HG03442 (cell line): Measurements from ENCODE around the gene FSTL4.

Experiments used
- ATAC-seq: cut with Tn5 transposase; IDR thresholded peaks from one replicate; pipeline ENCODE4 v1.9.1; 2021; ENCODE audit warnings: mild to moderate bottlenecking, moderate library complexity; ENCODE audit not compliant: unreplicated experiment

Gene FSTL4

DNA sequence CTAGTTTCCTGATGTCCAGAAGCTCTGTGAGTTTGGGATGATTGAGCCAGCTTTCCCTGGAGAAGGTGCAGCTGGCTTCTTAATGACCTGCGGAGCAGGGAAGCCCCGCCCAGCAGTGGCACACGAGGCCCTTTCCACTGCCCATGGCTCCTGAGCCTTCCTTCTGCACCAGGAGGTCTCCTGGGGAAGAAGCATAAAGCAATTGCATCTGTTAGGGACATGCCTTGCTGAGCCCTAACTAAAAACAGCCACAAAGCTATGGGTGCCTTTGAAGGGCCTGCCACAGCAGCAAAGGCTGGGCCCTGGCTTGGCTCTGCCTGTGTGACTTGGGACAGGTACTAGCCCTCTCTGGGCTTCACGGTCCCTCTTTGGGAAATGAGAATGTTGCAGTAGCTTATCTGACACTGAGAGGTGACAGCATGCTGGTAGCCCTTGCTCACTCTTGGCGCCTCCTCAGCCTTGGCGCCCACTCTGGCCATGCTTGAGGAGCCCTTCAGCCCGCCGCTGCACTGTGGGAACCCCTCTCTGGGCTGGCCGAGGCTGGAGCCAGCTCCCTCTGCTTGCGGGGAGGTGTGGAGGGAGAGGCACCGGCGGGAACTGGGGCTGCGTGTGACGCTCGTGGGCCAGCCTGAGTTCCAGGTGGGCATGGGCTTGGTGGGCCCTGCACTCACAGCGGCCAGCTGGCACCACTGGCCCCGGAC lies 218.4 kb downstream of the FSTL4 start:
- ATAC-seq, result no peak

DNA sequence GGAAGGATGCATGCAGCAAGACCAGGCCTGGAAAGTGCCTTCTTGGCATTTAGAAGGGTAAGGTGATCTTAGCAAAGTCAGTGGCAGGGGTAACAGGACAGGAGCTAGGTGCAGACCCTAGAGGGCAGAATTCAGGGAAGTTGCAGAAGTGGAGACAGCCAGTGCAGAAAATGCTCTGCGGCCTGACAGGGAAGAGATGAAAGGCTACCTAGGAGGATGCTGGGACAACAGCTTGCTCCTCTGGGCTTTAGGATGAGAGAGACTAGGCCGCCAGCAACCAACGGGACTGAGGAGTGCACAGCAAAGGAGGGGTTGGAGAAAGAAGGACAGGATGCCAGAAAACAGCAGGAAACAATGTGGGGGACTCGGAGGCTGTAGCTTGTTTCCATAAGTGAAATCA lies 219.9 kb downstream of the FSTL4 start:
- no peak for ATAC-seq

DNA sequence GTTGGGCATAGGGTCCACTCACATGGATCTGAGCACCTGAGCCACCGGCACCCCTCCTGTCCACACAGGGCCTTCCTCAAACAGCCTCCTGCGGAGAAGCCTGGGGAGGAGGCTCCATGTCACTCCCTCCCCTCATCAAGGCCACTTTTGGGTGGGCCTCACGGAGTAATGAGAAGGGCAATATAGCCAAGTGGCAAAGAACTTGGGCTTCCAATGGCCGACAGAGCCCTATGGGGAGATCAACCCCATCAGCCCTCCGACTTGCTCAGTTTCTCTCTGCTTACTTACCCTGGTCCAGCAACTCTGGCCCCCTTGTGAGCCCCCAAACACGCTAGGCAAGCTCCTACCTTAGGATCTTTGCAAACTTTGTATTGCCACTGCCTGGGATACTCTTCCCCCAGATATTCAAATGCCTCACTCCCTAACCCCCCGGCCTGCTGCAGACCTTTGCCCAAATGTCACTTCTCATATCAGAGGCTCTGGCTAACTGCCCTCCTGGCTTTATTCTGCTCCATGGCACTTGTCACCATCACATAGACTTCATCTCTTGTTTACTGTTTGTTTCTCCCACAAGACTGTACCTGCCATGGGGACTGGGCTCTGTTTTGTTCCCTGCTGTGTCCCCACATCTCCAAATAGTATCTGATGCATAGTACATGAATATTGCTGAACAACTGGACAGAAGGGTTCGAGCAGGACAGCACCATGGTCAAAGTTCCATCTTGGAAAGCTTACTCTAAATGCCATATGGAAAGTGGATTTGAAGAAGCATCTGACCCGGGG lies 220.8 kb downstream of the FSTL4 start:
- no peak for ATAC-seq

DNA sequence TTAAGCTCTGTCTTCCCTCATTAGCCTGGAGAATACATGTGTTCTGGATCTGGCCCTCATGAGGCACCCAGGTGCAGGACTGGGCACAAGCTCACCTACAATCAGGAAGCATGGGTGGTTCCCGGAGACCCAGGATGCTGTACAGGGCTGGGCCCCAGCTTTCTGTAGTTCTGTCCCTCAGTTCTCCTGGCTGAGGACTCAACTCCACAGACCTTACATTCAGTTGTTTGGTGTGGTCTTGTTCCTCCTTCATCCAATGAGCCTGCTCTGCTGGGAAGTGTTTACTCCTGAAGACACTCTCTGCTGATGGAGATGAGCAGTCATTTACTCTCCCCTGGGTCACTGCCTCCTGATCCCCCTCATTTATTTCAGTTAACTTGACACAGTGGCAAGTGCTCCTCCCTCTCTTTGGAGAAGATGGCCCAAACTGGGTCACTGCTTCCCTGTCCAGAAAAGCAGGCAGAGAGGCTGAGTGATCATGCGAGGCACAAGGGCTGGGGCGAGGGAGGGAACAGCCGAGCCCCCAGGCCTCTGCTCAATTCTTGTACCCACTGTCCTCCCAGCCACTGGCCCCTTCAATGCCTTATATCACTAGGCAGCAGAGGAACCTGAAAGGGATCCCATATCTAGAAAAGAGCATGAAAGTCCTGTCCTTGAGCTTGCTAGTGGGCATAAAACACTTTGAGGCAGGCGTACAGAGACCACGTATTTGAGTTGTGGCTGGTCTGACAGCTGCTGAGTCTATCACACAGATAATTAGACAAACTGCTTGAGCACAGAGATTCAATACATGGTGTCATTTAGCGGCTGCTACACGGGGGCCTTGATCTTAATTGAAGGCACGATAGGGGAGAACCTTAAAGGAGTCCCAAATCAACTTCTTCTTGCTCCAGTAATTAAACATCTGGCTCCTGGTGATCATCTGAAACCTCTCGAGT lies 221.7 kb downstream of the FSTL4 start:
- ATAC-seq, result no peak

DNA sequence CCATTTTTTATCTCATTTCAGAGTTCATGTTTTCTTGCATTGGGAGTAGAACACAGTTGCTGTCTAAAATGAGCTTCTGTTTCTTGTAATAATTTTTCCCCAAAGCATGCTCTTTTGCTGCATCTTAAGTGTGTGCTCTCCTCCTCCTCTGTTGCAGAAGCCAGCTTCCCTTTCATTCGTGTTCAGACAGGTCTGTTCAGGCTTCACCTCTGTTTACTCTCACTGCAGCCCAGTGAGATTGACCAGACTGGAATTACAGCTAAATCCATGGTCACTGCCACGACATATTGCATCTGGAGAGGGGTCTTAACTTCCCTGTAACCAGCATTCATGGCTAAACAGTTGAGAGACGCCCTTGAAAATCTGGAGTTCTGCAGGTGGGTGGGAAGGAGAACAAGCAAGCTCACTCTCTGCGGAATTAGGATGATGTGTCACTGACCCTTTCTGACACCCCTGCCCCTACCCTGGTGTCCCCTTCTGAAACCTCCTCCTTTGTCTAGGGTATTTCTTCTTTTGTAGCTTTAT lies 223.2 kb downstream of the FSTL4 start:
- ATAC-seq, result no peak

DNA sequence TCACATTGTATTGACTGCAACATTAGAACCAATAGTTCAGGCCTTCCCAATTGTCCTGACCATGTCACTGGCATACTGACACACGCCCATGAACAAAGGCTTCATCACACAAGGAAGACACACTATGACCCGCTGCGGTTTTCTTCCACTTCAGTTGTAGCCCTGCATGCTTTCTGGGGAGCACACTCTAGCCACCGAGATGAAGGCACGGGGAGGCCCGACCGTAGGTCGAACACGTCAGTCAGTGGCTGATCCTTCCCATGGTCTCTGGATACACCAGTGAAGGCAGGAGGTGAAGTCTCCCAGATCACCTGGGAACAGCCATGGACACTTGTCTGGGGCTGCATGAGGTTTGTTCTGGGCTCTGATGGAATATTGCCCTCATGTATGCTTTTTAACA lies 224.7 kb downstream of the FSTL4 start:
- ATAC-seq, result no peak

DNA sequence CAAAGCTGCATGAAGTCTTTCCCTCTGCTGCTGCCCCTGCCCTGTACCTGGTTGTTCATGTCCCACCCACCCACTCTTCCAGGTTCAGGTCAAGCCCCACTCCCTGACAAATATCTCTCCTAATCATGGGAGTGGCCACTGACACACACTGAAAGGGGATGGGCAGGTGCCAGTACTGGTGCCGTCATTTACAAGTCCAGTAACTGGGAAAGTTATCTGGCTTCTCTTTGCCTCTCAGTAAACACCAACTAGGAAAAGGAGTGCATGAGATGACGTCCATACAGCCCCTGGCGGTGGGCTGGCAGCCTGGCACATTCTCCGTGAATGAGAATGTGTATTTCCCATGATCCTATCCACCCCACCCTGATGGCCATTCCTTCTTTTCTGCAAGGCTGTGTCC lies 225.2 kb downstream of the FSTL4 start:
- no peak for ATAC-seq

DNA sequence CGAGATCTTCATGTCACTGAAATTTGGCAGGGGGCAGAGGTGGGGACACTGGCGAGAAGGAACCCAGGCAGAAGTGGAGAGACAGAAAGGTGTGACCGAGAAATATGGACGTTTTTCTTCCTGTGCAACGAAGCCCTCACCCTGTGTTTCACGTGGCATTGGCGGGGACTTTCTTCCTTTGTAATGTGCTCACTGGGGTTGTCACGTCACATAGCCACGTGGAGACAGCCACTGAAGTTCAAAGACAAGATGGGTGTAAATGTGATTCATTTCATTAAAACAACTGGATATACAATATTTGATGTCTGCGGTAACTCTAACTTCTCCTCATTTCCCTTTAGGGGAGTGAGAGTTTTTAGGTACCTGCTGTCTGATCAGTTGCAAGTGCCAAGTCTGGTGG lies 225.7 kb downstream of the FSTL4 start:
- no peak for ATAC-seq

DNA sequence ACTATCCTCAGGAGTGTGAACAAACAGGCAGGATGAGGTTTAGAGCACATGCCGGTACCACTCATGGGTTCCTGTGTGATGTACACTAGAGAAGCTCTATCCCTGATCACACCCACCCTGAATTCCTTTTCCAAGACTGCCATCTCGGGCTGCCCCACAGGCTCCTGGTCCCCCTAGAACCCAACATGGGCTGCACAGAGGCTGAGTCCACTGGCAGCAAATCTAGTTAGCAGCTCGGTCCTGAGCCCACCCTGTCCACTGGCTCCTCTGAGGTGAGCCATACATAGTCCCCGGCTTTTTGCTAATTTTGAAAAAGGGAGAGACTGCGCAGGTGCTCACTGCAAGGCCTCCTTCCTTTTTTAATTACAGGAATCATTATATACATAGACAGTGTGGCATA lies 227.0 kb downstream of the FSTL4 start:
- ATAC-seq, result no peak

DNA sequence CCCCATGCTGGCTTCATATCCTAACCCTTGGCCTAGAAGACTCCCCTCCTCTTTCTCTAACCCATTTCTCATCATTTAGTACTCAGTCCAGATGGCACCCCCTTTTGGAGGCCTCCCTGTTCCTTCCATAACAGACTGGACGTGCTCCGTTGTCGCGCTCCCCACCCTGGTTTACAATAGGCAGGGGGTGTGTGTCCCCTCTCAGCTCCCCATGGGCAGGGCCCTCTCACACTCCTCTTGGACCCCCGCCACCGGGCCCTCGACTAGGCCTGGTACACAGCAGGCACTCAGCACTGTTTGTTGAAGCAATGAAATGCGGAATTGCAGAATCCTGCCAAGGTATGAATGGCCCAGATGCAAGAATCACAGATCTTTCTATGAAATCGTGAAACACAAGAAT lies 227.4 kb downstream of the FSTL4 start:
- no peak for ATAC-seq

DNA sequence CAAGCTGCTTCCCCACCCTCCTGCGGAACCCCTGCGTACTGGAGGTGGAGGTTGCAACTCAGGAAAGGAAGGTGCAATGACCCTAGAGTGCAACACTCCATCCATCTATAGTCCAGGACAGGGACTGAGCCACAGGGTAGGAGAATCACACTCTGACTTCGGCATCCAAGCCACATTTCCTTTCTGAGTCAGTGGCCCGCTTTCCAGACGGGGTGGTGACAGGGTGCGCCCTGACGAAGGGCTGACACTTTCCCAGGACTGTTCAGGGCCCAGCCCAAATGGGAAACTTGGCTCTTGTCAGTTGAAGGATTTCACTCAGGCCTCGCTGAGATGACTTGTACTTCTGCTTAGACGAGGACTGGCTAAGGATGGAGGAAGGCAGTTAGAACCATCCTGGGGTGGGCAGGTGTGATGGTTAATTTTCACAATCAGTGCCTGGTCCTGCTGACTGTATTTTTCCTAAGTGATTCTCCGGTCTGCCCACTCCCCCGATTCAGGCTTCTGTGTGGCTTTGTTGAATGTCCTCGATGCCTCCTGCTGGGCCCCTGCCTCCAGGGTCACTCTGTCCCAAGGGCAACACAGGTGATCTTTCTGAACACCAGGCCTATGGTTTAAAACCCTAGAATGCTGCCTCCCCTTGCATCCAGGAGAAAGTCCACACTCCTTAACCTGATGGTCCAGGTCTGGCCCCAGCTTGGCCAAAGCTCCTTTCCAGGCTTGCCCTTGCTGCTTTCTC lies 228.1 kb downstream of the FSTL4 start:
- ATAC-seq, result no peak

DNA sequence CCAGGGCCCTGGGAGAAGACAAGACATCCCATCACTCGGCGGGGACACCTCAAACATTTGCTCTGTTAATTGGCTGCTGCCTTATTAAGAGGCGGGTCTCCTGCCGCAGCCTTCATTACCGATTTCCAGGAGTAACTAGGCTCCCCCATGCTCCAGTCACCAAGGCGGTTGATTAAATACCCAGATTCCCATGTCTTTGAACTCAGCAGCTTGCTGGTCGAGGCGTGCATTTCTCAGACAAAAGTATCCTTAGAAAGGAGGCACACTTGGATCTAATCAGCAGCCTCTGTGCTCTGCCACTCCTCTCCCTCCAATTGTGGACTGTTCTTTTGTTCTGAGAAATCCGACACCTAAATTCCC lies 228.8 kb downstream of the FSTL4 start:
- no peak for ATAC-seq

DNA sequence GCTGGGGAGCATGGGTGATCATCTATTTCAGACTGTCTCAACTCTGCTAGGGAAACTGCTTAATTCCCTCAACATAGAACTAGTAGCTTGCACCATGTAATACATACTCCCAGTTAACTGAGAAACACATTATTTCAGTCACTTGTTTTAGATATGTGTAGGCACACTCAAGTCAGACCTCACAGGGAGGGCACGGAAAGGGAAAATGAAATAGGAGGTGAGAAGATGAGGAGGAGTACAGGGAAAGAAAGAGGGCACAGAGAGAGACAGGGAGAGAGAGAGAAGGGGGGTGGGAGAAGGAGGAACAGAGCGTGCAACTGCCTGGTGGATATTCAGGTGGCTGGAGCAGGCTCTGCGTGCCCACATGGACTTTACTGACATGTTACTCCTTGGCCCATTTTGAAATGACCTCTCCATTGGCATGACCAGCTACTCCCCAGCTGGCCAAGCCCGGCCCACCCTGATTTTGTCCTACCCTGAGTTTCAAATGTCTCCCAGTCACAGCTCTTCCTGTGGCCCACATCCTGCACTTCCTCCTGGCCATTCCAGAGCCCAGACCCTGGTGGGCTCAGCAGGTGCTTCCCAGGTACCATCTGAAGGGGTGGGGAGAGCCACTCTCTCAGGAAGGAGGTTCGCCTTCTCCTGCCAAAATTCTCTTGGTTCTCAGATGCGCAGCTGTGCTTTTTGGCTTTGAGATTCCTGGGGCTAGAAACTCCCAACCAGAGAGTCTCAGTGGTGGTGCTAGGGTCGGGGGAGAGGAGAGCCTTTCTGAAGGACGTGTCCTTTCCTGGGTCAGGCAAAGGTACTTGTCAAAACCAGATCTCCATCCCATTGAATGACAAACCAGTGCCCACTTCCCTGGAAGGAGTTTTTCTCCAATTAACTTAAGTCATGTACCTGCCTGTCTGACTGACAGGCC lies 229.4 kb downstream of the FSTL4 start:
- ATAC-seq, result no peak

DNA sequence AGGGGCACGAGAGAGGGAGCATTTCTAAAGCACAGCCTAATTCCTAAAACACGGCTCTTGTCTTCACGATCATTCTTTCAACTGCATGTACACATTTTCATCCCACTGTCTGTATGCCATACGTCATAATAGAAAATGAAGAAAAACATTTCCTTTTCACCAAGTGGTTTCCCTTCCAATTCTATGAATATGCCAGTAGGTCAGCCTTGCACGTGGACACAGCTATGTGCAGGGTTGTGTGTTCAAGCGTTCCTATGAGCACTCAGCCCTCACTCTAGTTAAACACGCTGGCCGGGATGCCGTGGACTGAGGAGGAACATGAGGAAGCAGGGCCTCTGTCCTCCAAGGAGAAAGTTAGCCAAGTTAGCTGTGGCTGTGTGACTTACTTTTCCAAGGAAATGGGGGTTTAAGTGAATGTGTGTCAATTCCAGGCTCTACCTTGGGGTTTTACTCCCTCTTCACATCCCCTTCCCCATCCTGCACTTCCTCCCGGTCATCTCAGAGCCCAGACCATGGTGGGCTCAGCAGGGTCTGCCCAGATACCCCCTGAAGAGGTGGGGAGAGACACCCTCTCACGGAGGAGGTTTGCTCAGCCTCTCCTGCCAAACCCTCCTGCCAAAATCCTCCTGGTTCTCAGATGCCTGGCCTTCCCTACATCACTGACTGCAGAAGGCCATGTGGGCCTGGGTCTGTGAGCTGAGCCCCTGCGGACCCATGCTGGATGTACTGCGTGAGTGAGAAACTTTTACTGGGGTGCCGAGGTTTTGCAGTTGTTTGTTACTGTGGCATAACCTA lies 230.6 kb downstream of the FSTL4 start:
- no peak for ATAC-seq

DNA sequence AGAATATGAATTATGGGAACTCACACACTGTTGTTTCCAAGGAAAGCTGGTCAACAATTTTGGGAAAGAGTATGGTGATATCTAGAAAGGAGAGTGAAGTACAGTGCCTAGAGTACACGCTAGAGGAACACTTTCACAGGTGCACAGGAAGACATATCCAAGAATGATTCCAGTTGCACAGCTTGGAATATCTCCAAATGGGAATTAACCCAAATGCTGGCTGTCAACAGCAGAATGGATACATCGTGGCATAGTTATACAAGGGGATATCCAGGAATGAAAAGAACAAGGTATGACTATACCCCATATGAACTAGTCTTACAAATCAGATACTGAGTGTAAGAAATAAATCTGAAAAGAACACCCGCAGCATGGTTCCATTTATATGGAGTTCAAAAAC lies 231.3 kb downstream of the FSTL4 start:
- ATAC-seq, result no peak

DNA sequence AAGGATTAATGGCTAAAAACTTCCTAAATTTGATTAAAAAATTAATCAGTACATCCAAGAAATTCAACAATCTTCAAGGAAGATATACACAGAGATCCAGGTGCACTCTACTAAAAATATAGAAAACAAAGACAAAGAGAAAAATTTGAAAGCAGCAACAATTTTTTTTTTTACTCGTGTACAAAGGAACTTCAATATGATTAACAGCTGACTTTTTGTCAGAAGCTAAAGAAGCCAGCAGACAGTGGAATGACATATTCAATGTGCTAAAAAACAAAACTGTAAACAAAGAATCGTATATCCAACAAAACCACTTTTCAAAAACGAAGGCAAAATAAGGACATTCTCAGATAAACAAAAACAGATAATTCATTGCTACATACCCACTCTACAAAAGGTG lies 234.6 kb downstream of the FSTL4 start:
- no peak for ATAC-seq

DNA sequence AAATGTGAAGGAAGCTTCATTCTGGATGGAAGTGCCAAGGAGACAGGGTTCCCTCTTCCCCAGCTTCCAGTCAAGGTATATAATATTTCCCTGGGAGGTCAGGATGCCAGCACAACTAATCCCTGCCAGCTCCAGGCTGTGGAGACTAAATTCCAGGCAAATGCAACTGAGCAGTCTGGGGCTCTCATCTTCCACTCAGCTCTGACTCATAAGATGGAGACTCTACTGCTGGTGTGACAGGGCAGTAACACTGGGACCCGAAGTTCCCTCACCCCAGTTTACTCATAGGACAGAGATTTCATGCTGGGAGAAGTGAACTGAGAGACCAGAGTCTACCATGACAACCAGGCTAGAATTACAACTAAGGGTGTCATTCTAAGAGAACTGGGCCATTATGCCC lies 235.4 kb downstream of the FSTL4 start:
- ATAC-seq, result no peak

DNA sequence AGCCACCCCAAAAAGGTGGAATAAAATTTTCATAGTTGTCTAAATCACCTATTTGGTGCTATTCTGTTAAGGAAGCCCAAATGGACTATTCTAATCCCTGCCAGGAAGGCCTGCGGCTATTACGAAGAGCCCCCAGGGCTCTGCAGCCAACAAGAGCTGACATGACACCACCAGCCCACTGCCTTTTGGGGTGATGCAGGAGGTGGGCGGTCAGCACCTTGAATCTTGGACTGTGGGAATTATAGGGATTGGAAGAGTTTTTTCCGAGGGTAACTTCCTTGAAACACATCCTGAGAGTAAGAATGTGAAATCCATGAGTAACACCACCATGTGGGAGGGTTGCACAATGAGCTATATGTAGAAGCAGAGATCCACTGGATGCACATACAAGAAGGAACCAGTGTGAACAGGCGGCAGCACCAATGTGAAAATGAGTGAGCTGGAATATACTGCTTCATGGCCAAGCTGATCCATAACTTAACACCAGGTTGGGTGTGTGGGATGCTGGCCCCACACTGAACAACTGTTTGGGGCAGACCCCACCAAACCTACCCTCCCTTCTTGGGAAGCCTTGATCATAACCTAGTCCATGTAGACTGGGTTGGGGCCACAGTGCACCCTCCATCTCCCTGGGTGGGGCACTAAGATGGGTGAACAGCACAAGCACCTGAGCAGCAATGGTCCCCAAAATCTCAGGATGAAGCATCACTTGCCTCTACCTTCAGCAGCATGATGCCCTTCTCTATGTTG lies 239.0 kb downstream of the FSTL4 start:
- no peak for ATAC-seq
